Subcutaneous abdominal adipose tissue (tissue), 5 donors: ENCODE measurements around the gene GREB1L.

ENCODE experiments used
- H3K27ac ChIP-seq: one replicate; pipeline ENCODE4 v1.7.0; 2013; ENCODE audit warnings: low read depth, mild to moderate bottlenecking, inconsistent platforms, low read length, moderate library complexity
- H3K27me3 ChIP-seq, 5 donors: one replicate each; pipeline ENCODE4 v1.7.0; 2013; ENCODE audit warnings: low read length in 5 of 5, inconsistent platforms in 1 of 5; ENCODE audit not compliant: control insufficient read depth in 5 of 5, insufficient read depth in 4 of 5
- H3K36me3 ChIP-seq, 5 donors: one replicate each; pipeline ENCODE4 v1.7.0; 2013; ENCODE audit warnings: low read length in 5 of 5; ENCODE audit not compliant: control insufficient read depth in 5 of 5, insufficient read depth in 5 of 5
- H3K4me1 ChIP-seq, 5 donors: one replicate each; pipeline ENCODE4 v1.7.0; 2013; ENCODE audit warnings: low read length in 5 of 5, mild to moderate bottlenecking in 3 of 5, moderate library complexity in 1 of 5; ENCODE audit not compliant: control insufficient read depth in 5 of 5, insufficient read depth in 5 of 5
- H3K4me3 ChIP-seq, 5 donors: one replicate each; pipeline ENCODE4 v1.7.0; 2013; ENCODE audit warnings: low read length in 5 of 5, low read depth in 1 of 5
- H3K9ac ChIP-seq, 5 donors: one replicate each; pipeline ENCODE4 v1.7.0; 2013; ENCODE audit warnings: low read length in 5 of 5, mild to moderate bottlenecking in 4 of 5, moderate library complexity in 3 of 5
- H3K9me3 ChIP-seq, 5 donors: one replicate each; pipeline ENCODE4 v1.7.0; 2013; ENCODE audit warnings: low read length in 5 of 5; ENCODE audit not compliant: control insufficient read depth in 5 of 5
- donor health status: healthy.
- donor health status: healthy.
- donor health status: healthy.
- donor health status: healthy.
- donor health status: healthy.

The GREB1L gene

DNA sequence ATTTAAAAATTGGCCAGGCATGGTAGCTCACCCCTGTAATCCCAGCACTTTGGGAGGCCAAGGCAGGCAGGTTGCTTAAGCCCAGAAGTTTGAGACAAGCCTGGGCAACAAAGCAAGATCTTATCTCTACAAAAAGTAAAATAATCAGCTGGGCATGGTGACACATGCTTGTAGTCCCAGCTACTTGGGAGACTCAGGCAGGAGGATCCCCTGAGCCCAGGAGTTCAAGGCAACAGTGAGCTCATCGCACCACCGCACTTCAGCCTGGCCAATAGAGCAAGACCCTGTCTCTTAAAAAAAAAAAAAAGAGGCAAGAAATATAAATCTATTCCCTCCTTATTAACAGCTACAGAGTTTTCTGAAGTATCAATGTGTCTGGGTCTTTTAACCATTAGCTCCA lies 306.6 kb downstream of the GREB1L start:
- H3K4me1 ChIP-seq, result no peaks in the 10 kb centered on the region
- no peak overlapping the region for H3K9ac ChIP-seq
- peaks cover 4 to 18% (median 10%) of the 10 kb centered on the region in 5 donors for H3K36me3 ChIP-seq
- no peaks in the 10 kb centered on the region for H3K9me3 ChIP-seq
- H3K4me3 ChIP-seq, result no peak overlapping the region
- no peak overlapping the region for H3K27ac ChIP-seq
- no peaks in the 10 kb centered on the region for H3K27me3 ChIP-seq

DNA sequence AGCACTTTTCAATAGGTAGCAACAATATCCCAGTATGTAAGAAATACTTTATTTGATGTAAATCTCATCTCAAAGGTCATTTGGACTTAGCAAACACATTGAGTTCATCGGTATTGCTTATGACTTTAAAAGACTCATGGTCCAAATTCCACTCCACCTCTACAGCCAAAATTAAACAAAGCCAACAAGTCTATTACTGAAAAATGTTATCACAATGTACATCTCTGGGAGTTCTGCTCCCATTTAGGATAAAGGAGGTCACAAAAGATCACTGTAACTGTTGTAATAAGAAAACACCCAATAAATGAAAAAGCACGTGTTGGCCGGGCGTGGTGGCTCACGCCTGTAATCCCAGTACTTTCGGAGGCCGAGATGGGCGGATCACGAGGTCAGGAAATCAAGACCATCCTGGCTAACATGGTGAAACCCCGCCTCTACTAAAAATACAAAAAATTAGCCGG lies 308.5 kb downstream of the GREB1L start:
- no peak overlapping the region for H3K9ac ChIP-seq
- H3K4me1 ChIP-seq, result no peaks in the 10 kb centered on the region
- no peak overlapping the region for H3K27ac ChIP-seq
- no peak overlapping the region for H3K4me3 ChIP-seq
- no peaks in the 10 kb centered on the region for H3K9me3 ChIP-seq
- no peaks in the 10 kb centered on the region for H3K27me3 ChIP-seq
- peaks cover 6 to 21% (median 8%) of the 10 kb centered on the region in 5 donors for H3K36me3 ChIP-seq

DNA sequence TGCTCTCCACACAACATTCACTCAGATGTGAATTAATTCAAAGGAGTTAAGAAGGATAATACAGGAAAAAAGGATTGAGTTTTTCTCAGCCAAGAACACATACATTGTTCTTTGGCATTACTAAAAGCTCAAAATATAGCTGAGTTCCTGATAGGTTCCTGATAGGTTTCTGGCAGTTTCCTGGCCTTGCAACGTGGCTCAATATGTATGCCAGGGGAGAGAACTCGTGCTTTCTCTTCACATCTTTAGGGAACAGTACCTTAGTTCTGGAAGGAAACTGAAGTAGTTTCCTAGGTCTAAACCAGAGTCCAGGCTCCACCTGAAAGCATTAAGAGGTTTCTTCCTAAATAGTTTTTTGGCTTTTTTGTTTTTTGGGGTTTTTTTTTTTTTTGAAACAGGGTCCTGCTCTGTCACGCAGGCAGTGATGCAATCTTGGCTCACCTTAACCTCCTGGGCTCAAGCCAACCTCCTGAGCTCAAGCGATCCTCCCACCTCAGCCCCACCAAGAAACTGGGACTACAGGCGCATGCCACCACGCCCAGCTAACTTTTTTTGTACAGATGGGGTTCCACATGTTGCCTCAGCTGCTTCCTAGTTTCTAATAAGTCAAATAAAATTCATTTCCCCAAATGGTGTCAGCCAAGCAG lies 315.7 kb downstream of the GREB1L start:
- H3K4me3 ChIP-seq, result no peak overlapping the region
- H3K9ac ChIP-seq, result no peak overlapping the region
- no peaks in the 10 kb centered on the region for H3K27me3 ChIP-seq
- no peaks in the 10 kb centered on the region for H3K4me1 ChIP-seq
- no peaks in the 10 kb centered on the region for H3K9me3 ChIP-seq
- no peak overlapping the region for H3K27ac ChIP-seq
- peaks cover 12 to 40% (median 21%) of the 10 kb centered on the region in 5 donors for H3K36me3 ChIP-seq

DNA sequence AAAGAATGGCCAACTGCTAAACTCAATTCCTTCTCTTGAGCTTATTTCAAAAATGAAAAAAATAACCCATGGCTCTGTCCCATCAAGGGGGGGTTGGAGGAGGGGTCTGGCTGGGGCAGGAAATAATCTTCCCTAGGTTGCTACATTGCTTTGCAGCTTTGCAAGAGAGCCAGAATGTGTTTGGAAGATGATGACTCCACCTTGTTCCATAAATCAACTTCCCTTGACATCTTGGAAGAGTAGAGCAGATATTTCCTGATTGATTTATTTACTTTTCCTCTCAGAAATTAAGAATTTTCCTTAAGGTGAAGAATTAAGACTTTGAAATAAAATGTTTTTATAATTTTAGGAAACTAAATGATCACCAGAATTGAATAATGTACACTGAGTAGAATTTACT lies 317.2 kb downstream of the GREB1L start:
- Histone ChIP-seq H3K27ac (no peak overlapping the region), H3K4me1 (no peaks in the 10 kb centered on the region), H3K9me3 (no peaks in the 10 kb centered on the region), H3K4me3 (no peak overlapping the region), H3K27me3 (no peaks in the 10 kb centered on the region), H3K9ac (no peak overlapping the region), H3K36me3 (peaks cover 18 to 46% (median 23%) of the 10 kb centered on the region in 5 donors)

DNA sequence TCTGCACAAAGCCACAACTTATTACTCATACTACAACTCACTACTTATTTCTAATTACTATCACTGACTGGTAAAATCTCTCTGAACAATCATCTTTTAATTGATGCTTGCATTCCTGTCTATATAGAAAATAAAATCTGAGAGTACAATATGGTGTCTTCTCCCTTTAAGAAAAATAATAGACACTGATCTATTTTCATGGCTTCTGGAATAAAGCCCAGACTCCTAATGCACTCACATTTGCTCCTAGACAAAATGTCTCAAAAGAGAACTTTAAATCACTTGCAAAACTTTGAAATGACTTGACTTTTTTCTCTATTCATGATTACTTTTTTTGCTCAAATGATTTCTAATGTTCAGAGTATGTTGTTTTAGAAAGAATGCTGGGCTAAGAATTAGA lies 329.7 kb downstream of the GREB1L start:
- Histone ChIP-seq H3K4me1 (peaks cover 0 to 12% (median 3%) of the 10 kb centered on the region in 5 donors), H3K9me3 (no peaks in the 10 kb centered on the region), H3K36me3 (peaks cover 25 to 40% (median 29%) of the 10 kb centered on the region in 5 donors), H3K9ac (peak overlapping the region in 1 of 5 donors; percentile 35), H3K4me3 (no peak overlapping the region), H3K27ac (no peak overlapping the region), H3K27me3 (no peaks in the 10 kb centered on the region)
